ENCODE data around the gene PLIN1. TPM values are rescaled to one million over a fixed set of nuclear protein-coding genes. Genes with fewer than 3 reads are reported as not detected.

Gene PLIN1
- total and polyA plus RNA-seq, 10 of the 15 experiments (the other 5 are each of a cell fraction or from before 2014, with no cell fraction given): 0.05 to 0.13 (median 0.09) TPM; not detected in 6

GRCh38 chr15:89646416-89647141 is 32.6 kb downstream of the PLIN1 start:
- 34% methylated on average over 22 of the region's 22 CpGs for WGBS (ENCODE audit: insufficient coverage, insufficient replicate concordance, low lambda C conversion rate, missing lambda C conversion rate)
- H3K36me3 ChIP-seq (ENCODE audit: control insufficient read depth in 2 of 2, insufficient read depth in 2 of 2, low read length in 1 of 2): no peaks in the 10 kb centered on the region
- no TSS peak for BruUV-seq (replicated peaks)
- no peaks in the 10 kb centered on the region for H3K4me1 ChIP-seq (ENCODE audit: control insufficient read depth, insufficient read depth, low read length)
- H3K9me3 ChIP-seq (replicated peaks; ENCODE audit: control insufficient read depth, insufficient read depth, low read length): no peaks in the 10 kb centered on the region
- no peak overlapping the region for H3K4me2 ChIP-seq (ENCODE audit: control insufficient read depth, insufficient read depth)
- intact Hi-C loops (cut with micrococcal nuclease; ENCODE audit: unreplicated experiment): no loop called here
- no peak for FAIRE-seq
- ChIA-PET CTCF (interaction anchor here (0.8 to 1.6 kb wide), 2 partner anchors 61 to 92 kb away, joined by 3 read pairs; no protein-coding TSS in a partner anchor), POLR2A (interaction anchor here (1.1 kb wide), 1 partner anchor 37 kb away, joined by 4 read pairs; no protein-coding TSS in a partner anchor), RAD21 (ENCODE audit: unreplicated experiment) (no interaction called here), SMC1A (ENCODE audit: uncharacterized antibody, unreplicated experiment) (no interaction called here)
- H3K79me2 ChIP-seq (ENCODE audit: control insufficient read depth, insufficient read depth, low read length): no peaks in the 10 kb centered on the region
- no peak overlapping the region for H2AFZ ChIP-seq (ENCODE audit: control insufficient read depth, low read depth, low read length)
- H3K9ac ChIP-seq (ENCODE audit: control insufficient read depth, insufficient read depth, low read length): no peak overlapping the region
- no peak overlapping the region for H3K27ac ChIP-seq (ENCODE audit: control insufficient read depth, insufficient read depth)
- no peak for DNase-seq (ENCODE audit: low read depth, low spot score)
- H3K4me3 ChIP-seq: no peak overlapping the region
- no peaks in the 10 kb centered on the region for H3K27me3 ChIP-seq (replicated peaks in 1 of 2; ENCODE audit: control insufficient read depth in 2 of 2, insufficient read depth in 2 of 2, low read length in 1 of 2)
- H4K20me1 ChIP-seq (ENCODE audit: control insufficient read depth, insufficient read depth): no peaks in the 10 kb centered on the region
- in situ Hi-C loops (cut with MboI): no loop called here
- ATAC-seq: peak; percentile 24
- no peak for TF ChIP-seq PAX5 (IDR thresholded peaks at IDR 0.05; ENCODE audit: borderline replicate concordance, low read depth, low read length)
- no peak for TF ChIP-seq SMC3 (IDR thresholded peaks at IDR 0.05; ENCODE audit: borderline replicate concordance, low read length)
- no peak for TF ChIP-seq BACH1 (IDR thresholded peaks at IDR 0.05; ENCODE audit: borderline replicate concordance)
- TF ChIP-seq, protein P1, sequence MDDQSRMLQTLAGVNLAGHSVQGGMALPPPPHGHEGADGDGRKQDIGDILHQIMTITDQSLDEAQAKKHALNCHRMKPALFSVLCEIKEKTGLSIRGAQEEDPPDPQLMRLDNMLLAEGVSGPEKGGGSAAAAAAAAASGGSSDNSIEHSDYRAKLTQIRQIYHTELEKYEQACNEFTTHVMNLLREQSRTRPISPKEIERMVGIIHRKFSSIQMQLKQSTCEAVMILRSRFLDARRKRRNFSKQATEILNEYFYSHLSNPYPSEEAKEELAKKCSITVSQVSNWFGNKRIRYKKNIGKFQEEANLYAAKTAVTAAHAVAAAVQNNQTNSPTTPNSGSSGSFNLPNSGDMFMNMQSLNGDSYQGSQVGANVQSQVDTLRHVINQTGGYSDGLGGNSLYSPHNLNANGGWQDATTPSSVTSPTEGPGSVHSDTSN (IDR thresholded peaks at IDR 0.05; ENCODE audit: insufficient replicate concordance, low read depth, low read length): no peak
- no peak for TF ChIP-seq RAD21 (IDR thresholded peaks at IDR 0.05; ENCODE audit: insufficient read depth, low read depth, low read length)
- TF ChIP-seq PML (IDR thresholded peaks at IDR 0.05; ENCODE audit: low read length): no peak
- TF ChIP-seq NFXL1 (IDR thresholded peaks at IDR 0.05; ENCODE audit: borderline replicate concordance): no peak
